ENCODE data around the gene A2M.
A peak's percentile ranks its signal among the peaks of the same experiment; 100 is the strongest.

A2M gene

DNA sequence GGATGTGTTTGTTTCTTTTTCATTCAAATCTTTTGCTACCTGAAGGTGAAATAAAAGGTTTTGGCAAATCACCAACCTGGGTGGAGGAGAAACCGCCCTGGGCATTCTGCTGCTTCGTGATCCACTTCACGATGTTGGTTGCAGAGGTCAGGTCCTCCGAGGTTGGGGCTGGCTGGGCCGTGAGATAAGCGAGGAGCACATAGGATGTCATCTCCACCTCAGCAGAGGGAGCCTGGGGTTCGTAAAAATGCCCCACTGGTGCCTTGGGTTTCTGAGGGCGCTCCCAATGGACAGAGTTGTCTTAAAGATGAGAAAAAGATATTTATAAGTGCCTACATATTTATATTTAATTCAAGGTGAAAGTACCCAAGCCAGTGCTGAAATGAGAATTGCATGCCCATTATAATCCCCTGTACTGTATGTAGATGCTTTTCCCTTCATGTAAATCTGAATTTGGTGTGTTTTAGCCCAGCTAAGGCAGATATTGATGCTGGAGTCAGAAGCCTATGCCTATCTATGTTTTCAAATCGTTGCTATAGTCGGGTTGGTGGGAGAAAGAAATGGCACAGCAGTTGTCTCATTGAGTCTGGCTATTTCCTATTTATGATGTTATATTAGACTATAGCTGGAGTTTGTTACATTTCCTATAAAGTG, 41.1 kb downstream of the A2M start:
- Histone ChIP-seq H3K9me3 (ENCODE audit: control insufficient read depth, low read length) (no peaks in the 10 kb centered on the region), H3K4me1 (ENCODE audit: control insufficient read depth, insufficient read depth, low read length) (no peaks in the 10 kb centered on the region), H3K27me3 (ENCODE audit: control insufficient read depth, insufficient read depth, low read length) (no peaks in the 10 kb centered on the region), H3K4me3 (ENCODE audit: low read length) (no peak overlapping the region), H3K36me3 (ENCODE audit: control insufficient read depth, insufficient read depth, low read length) (no peaks in the 10 kb centered on the region), H3K9ac (ENCODE audit: low read length) (no peak overlapping the region)

DNA sequence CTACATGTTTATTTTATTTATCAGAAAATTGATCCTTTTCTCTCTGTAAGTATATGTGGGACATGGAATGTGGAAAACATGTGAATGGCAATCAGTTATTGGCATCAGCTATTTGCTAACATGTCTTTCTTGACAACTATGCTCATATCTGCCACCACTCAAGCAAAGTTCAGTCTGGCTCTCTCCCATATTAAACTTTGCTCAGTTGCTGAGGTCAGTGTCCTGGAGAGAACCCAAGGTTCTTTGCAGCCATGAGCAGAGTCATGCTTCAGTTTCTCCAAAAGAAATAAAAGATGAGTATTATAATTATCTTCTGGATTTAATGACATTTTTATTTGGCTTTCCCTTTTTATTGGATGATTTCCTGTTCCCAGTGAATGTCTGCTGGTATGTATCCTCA, 42.6 kb downstream of the A2M start:
- Histone ChIP-seq H3K4me1 (ENCODE audit: control insufficient read depth, insufficient read depth, low read length) (no peaks in the 10 kb centered on the region), H3K27me3 (ENCODE audit: control insufficient read depth, insufficient read depth, low read length) (no peaks in the 10 kb centered on the region), H3K9ac (ENCODE audit: low read length) (no peak overlapping the region), H3K36me3 (ENCODE audit: control insufficient read depth, insufficient read depth, low read length) (no peaks in the 10 kb centered on the region), H3K9me3 (ENCODE audit: control insufficient read depth, low read length) (no peaks in the 10 kb centered on the region), H3K4me3 (ENCODE audit: low read length) (no peak overlapping the region)

- H3K36me3 ChIP-seq (ENCODE audit: control insufficient read depth, insufficient read depth, low read length): no peaks in the 10 kb centered on the region
- no peaks in the 10 kb centered on the region for H3K9me3 ChIP-seq (ENCODE audit: control insufficient read depth, low read length)
These were observed 43.2 kb downstream of the A2M start for GRCh38 chr12:9072481-9073038.

GRCh38 chr12:9071969-9072368, 43.8 kb downstream of the A2M start:
- H3K4me1 ChIP-seq (ENCODE audit: control insufficient read depth, insufficient read depth, low read length): no peaks in the 10 kb centered on the region
- no peaks in the 10 kb centered on the region for H3K27me3 ChIP-seq (ENCODE audit: control insufficient read depth, insufficient read depth, low read length)
- H3K4me3 ChIP-seq (ENCODE audit: low read length): no peak overlapping the region
- H3K9ac ChIP-seq (ENCODE audit: low read length): no peak overlapping the region
- H3K9me3 ChIP-seq (ENCODE audit: control insufficient read depth, low read length): no peaks in the 10 kb centered on the region
- H3K36me3 ChIP-seq (ENCODE audit: control insufficient read depth, insufficient read depth, low read length): no peaks in the 10 kb centered on the region

More at GRCh38 chr12:9072481-9073038, 43.2 kb downstream of the A2M start:
- H3K27me3 ChIP-seq (ENCODE audit: control insufficient read depth, insufficient read depth, low read length): no peaks in the 10 kb centered on the region
- H3K4me1 ChIP-seq (ENCODE audit: control insufficient read depth, insufficient read depth, low read length): no peaks in the 10 kb centered on the region
- H3K9ac ChIP-seq (ENCODE audit: low read length): no peak overlapping the region
- no peak overlapping the region for H3K4me3 ChIP-seq (ENCODE audit: low read length)

DNA sequence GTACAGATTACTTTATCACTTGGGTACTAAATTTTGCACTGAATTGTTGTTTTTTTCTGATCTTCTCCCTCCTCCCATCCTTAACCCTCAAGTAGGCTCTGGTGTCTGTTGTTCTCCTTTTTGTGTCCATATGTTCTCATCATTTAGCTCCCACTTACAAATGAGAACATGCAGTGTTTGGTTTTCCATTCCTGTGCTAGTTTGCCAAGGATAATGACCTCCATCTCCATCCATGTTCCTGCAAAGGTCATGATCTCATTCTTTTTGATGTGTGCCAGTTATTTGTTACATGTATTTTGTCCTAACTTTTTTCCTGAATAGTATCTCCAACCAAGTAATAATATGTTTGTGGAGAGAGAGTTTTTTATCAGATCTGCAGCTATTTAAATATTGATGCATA, 44.2 kb downstream of the A2M start:
- H3K4me3 ChIP-seq (ENCODE audit: low read length): no peak overlapping the region
- H3K27me3 ChIP-seq (ENCODE audit: control insufficient read depth, insufficient read depth, low read length): no peaks in the 10 kb centered on the region
- H3K9ac ChIP-seq (ENCODE audit: low read length): no peak overlapping the region
- no peaks in the 10 kb centered on the region for H3K9me3 ChIP-seq (ENCODE audit: control insufficient read depth, low read length)
- no peaks in the 10 kb centered on the region for H3K4me1 ChIP-seq (ENCODE audit: control insufficient read depth, insufficient read depth, low read length)
- no peaks in the 10 kb centered on the region for H3K36me3 ChIP-seq (ENCODE audit: control insufficient read depth, insufficient read depth, low read length)

GRCh38 chr12:9070351-9070750, 45.4 kb downstream of the A2M start:
- Histone ChIP-seq H3K9ac (ENCODE audit: low read length) (no peak overlapping the region), H3K27me3 (ENCODE audit: control insufficient read depth, insufficient read depth, low read length) (no peaks in the 10 kb centered on the region), H3K36me3 (ENCODE audit: control insufficient read depth, insufficient read depth, low read length) (no peaks in the 10 kb centered on the region), H3K9me3 (ENCODE audit: control insufficient read depth, low read length) (no peaks in the 10 kb centered on the region), H3K4me3 (ENCODE audit: low read length) (no peak overlapping the region), H3K4me1 (ENCODE audit: control insufficient read depth, insufficient read depth, low read length) (peaks cover 2% of the 10 kb centered on the region)

GRCh38 chr12:9068600-9068999, 47.1 kb downstream of the A2M start:
- Histone ChIP-seq H3K4me1 (ENCODE audit: control insufficient read depth, insufficient read depth, low read length) (peaks cover 4% of the 10 kb centered on the region), H3K36me3 (ENCODE audit: control insufficient read depth, insufficient read depth, low read length) (no peaks in the 10 kb centered on the region), H3K4me3 (ENCODE audit: low read length) (no peak overlapping the region), H3K9me3 (ENCODE audit: control insufficient read depth, low read length) (no peaks in the 10 kb centered on the region), H3K9ac (ENCODE audit: low read length) (no peak overlapping the region), H3K27me3 (ENCODE audit: control insufficient read depth, insufficient read depth, low read length) (no peaks in the 10 kb centered on the region)

- Histone ChIP-seq H3K4me1 (ENCODE audit: control insufficient read depth, insufficient read depth, low read length) (peaks cover 4% of the 10 kb centered on the region), H3K9me3 (ENCODE audit: control insufficient read depth, low read length) (no peaks in the 10 kb centered on the region), H3K9ac (ENCODE audit: low read length) (no peak overlapping the region), H3K27me3 (ENCODE audit: control insufficient read depth, insufficient read depth, low read length) (no peaks in the 10 kb centered on the region), H3K4me3 (ENCODE audit: low read length) (no peak overlapping the region), H3K36me3 (ENCODE audit: control insufficient read depth, insufficient read depth, low read length) (no peaks in the 10 kb centered on the region)
These were observed 47.6 kb downstream of the A2M start for GRCh38 chr12:9068086-9068485.

DNA sequence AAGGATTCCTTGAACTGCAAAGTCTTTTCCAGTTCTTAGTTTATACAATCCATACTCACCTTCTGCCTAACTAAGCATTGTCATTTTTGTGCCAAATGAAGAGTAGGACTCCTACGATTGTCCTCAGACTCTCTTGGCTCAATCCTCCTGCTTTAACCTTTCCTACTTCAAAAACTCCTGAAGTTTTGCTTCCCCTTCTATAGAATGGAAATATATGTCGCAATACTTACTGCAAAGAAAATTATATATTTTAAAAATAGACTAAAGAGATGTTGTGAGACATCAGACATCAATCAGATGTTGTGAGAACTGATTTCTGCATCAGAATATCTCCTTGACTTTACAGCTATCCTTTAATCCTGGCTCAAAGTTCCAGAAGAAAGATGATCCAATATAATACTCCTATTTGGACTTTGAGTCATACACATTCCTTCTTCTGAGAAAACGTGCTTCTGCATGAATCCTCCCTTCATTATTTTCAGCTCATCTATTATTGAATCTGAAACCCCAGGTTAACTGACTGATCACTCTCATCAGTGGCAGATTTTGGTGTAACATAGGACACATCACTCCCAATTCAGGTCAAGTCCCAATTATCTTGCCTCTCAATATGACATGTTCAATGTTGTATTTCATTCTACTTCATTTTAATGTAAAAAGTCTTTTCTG, 48.8 kb downstream of the A2M start:
- Histone ChIP-seq H3K9me3 (ENCODE audit: control insufficient read depth, low read length) (no peaks in the 10 kb centered on the region), H3K9ac (ENCODE audit: low read length) (no peak overlapping the region), H3K36me3 (ENCODE audit: control insufficient read depth, insufficient read depth, low read length) (no peaks in the 10 kb centered on the region), H3K4me1 (ENCODE audit: control insufficient read depth, insufficient read depth, low read length) (peaks cover 4% of the 10 kb centered on the region), H3K27me3 (ENCODE audit: control insufficient read depth, insufficient read depth, low read length) (no peaks in the 10 kb centered on the region), H3K4me3 (ENCODE audit: low read length) (no peak overlapping the region)

DNA sequence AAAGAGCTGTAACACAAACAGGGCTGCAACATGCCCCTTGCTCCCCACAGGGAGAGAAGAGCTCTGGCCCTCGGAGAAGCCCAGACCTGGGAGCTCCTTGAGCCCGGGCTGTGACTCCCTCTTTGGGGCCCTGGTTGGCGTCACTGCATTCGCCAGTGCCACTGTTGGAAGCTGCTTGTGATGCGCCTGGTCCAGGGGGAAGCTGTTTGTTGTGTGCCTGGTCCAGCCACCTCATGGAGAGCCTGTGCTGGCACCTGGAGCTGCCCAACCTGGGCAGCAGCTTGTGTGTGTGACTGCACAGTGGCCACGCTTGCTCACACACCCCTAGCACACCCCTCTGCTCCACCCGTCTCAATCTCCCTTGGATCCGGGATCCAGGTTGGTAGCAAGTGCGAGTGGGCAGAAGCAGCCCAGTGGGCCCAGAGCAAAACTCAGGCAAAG, 49.5 kb downstream of the A2M start:
- H3K36me3 ChIP-seq (ENCODE audit: control insufficient read depth, insufficient read depth, low read length): no peaks in the 10 kb centered on the region

DNA sequence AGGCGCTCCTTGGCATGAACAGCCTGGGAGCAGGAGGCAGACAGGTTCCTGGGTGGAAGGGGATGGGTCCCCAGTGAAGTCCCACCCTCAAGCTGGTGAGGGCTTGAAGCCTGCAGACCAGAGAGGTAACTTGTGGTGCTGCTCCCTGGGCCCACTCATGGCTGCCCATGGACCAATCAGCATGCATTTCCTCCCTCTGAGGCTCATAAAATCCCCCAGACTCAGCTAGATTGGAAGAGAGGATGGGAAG, 50.2 kb downstream of the A2M start:
- Histone ChIP-seq H3K9me3 (ENCODE audit: control insufficient read depth, low read length) (no peaks in the 10 kb centered on the region), H3K4me3 (ENCODE audit: low read length) (no peak overlapping the region), H3K36me3 (ENCODE audit: control insufficient read depth, insufficient read depth, low read length) (no peaks in the 10 kb centered on the region), H3K27me3 (ENCODE audit: control insufficient read depth, insufficient read depth, low read length) (no peaks in the 10 kb centered on the region), H3K9ac (ENCODE audit: low read length) (no peak overlapping the region), H3K4me1 (ENCODE audit: control insufficient read depth, insufficient read depth, low read length) (peaks cover 4% of the 10 kb centered on the region)

More for the DNA sequence above, 49.5 kb downstream of the A2M start:
- Histone ChIP-seq H3K9ac (ENCODE audit: low read length) (no peak overlapping the region), H3K4me1 (ENCODE audit: control insufficient read depth, insufficient read depth, low read length) (peaks cover 4% of the 10 kb centered on the region), H3K9me3 (ENCODE audit: control insufficient read depth, low read length) (no peaks in the 10 kb centered on the region), H3K27me3 (ENCODE audit: control insufficient read depth, insufficient read depth, low read length) (no peaks in the 10 kb centered on the region), H3K4me3 (ENCODE audit: low read length) (no peak overlapping the region)

DNA sequence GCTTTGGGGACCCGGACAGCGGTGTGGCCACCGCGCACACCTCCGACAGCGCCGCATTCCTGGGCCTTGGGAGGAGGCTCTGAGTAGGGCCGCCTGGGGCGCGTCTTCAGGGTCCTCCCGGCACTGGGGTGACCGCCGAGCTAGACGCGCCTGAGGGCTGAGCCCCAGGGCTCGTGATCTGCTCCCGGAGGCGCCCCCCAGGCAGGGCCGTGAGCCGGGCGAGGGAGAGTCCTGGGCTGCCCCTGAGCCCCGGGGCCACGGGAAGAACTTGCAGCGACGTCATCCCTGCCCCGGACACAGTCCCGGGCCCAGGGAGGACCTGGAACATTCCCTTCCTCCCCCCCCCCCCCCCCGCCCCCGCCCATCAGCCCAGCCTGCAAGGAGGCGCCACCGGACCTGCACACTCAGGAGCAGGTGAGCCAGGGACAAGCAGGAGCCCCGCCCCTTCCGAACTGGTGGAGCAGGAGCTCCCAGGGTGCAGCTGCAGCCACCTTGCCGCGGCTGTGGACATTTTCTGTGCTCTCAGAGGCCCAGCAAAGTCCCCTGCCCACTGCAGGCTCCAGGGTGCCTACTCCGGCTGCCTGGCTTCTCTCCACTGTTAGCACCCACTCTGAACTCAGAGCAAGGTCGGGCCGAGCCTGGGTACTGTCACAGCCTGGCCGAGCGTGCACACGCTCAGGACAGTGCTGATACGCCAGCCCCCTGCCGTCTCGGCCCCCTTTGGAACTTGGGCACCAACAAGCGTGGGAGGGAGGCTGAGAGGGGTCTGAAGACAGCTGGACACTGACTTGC, 50.7 kb downstream of the A2M start:
- H3K9ac ChIP-seq (ENCODE audit: low read length): peak overlapping the region; percentile 88

More for the DNA sequence above, 50.7 kb downstream of the A2M start:
- Histone ChIP-seq H3K27me3 (ENCODE audit: control insufficient read depth, insufficient read depth, low read length) (no peaks in the 10 kb centered on the region), H3K36me3 (ENCODE audit: control insufficient read depth, insufficient read depth, low read length) (no peaks in the 10 kb centered on the region), H3K4me3 (ENCODE audit: low read length) (peak overlapping the region; percentile 17), H3K9me3 (ENCODE audit: control insufficient read depth, low read length) (no peaks in the 10 kb centered on the region), H3K4me1 (ENCODE audit: control insufficient read depth, insufficient read depth, low read length) (peaks cover 4% of the 10 kb centered on the region)

Data from mucosa of stomach (tissue), 1 donor.